ENCODE measurements around the gene TSPAN32. TPM values are rescaled to one million over a fixed set of nuclear protein-coding genes. Genes with fewer than 3 reads are reported as not detected.

TSPAN32 gene
- total and polyA plus RNA-seq, 10 of the 15 experiments (the other 5 are each of a cell fraction or from before 2014, with no cell fraction given), result 0.08 TPM; not detected in 9

DNA sequence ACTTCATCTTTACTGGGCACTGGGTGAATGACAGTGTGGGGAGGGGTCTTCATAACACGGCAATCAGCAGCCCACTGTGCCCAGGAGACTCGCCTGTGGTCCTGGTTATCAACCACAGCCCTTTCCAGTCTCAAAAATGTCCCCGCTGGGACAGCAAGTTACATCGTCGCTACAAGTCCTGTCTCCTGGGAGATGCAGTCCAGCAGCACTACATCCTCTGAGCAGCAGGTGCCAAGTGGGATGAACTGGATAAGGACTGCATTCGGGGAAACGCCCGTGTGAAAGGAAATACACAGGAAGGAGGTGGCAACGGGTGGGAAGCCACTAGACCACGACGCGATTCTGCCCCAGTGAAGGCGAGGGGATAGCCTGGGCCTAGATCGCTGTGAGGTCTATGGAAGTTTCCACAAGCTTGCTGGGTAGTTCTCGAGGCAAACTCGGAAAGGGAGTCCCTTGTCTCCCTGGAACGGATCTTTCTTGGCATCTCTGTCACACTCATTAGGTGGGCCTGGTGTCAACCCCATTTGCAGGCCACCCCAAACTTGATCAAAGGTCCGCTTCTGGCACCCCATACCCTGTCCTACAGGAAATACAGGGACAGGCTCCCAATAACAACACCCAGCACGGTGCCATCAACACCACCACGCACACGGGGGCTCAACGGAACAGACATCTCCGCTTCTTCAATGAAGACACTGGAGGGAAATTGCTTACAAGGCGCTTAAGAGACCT lies 35.8 kb upstream of the TSPAN32 start:
- no peaks in the 10 kb centered on the region; a peak in 2 of 4 replicates for H3K27me3 ChIP-seq (replicated peaks in 1 of 2; ENCODE audit: control insufficient read depth in 2 of 2, insufficient read depth in 2 of 2, low read length in 1 of 2)
- CTCF ChIA-PET, result interaction anchor here (1.2 kb wide), 1 partner anchor 40 kb away, joined by 3 read pairs; no protein-coding TSS in a partner anchor
- peak overlapping the region; percentile 56 for H3K4me2 ChIP-seq (ENCODE audit: control insufficient read depth, insufficient read depth)
- peak overlapping the region; percentile 41; the same call in 1 of the 2 replicates for H3K4me3 ChIP-seq
- POLR2A ChIA-PET, result no interaction called here
- no peaks in the 10 kb centered on the region for H3K36me3 ChIP-seq (ENCODE audit: control insufficient read depth in 2 of 2, insufficient read depth in 2 of 2, low read length in 1 of 2)
- in situ Hi-C loops (cut with MboI), result no loop called here
- no peaks in the 10 kb centered on the region for H4K20me1 ChIP-seq (ENCODE audit: control insufficient read depth, insufficient read depth)
- H3K9ac ChIP-seq (ENCODE audit: control insufficient read depth, insufficient read depth, low read length), result no peak overlapping the region
- no TSS peak for BruUV-seq (replicated peaks)
- RAD21 ChIA-PET (ENCODE audit: unreplicated experiment), result no interaction called here
- WGBS (ENCODE audit: insufficient coverage, insufficient replicate concordance, low lambda C conversion rate, missing lambda C conversion rate), result 31% methylated on average over 24 of the region's 24 CpGs
- no peak for DNase-seq (ENCODE audit: low read depth, low spot score)
- no peak overlapping the region for H3K27ac ChIP-seq (ENCODE audit: control insufficient read depth, insufficient read depth)
- intact Hi-C loops (cut with micrococcal nuclease; ENCODE audit: unreplicated experiment), result no loop called here
- no peak for TF ChIP-seq RFX5 (IDR thresholded peaks at IDR 0.05; ENCODE audit: low read depth, low read length)
- H3K79me2 ChIP-seq (ENCODE audit: control insufficient read depth, insufficient read depth, low read length), result no peaks in the 10 kb centered on the region
- SMC1A ChIA-PET (ENCODE audit: uncharacterized antibody, unreplicated experiment), result no interaction called here
- H3K9me3 ChIP-seq (replicated peaks; ENCODE audit: control insufficient read depth, insufficient read depth, low read length), result no peaks in the 10 kb centered on the region; the same call in 2 of the 3 replicates
- no peak for ATAC-seq
- no peak overlapping the region for H2AFZ ChIP-seq (ENCODE audit: control insufficient read depth, low read depth, low read length)
- H3K4me1 ChIP-seq (ENCODE audit: control insufficient read depth, insufficient read depth, low read length), result peaks cover 15% of the 10 kb centered on the region
- no peak for FAIRE-seq

DNA sequence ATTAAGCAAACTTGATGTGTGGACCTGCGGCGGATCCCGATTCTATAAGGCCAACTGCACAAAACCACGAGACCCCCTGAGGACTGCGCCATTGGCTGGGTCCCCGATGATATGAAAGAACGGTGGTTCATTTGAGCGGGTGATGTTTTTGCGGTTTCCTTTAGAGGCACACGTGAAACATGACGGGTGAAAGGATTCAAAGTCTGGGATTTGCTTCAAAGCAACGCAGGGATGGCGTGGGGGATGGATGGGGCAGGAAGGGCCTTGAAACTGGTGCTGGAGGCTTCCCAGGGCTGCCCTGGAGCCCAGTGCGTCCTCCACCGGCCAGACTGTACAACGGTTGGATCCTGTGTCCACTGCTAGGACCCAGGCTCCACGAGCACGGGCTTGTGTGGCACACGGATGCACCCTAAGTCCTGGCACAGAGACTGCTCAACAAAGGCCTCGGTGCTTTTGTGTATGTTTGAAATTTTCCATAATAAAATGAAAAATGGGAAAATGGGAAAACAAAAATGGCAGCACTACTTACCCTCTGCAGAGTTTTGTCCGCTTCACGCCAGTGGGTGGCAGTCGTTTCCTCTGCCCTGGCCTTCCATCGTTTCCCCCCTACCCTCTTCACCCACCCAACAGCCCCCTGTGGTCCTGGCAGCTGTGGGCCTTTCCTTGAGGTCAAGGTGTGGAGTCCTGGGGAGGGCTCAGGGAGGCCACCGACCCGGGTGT lies 35.1 kb upstream of the TSPAN32 start:
- intact Hi-C loops (cut with micrococcal nuclease; ENCODE audit: unreplicated experiment), result no loop called here

More for the DNA sequence above, 35.1 kb upstream of the TSPAN32 start:
- FAIRE-seq (no peak), ATAC-seq (no peak), DNase-seq (ENCODE audit: low read depth, low spot score) (no peak)
- Histone ChIP-seq H3K9ac (ENCODE audit: control insufficient read depth, insufficient read depth, low read length) (no peak overlapping the region), H3K4me2 (ENCODE audit: control insufficient read depth, insufficient read depth) (peak overlapping the region; percentile 56; the same call in 1 of the 2 replicates), H3K79me2 (ENCODE audit: control insufficient read depth, insufficient read depth, low read length) (no peaks in the 10 kb centered on the region), H3K36me3 (ENCODE audit: control insufficient read depth in 2 of 2, insufficient read depth in 2 of 2, low read length in 1 of 2) (no peaks in the 10 kb centered on the region), H3K9me3 (replicated peaks; ENCODE audit: control insufficient read depth, insufficient read depth, low read length) (no peaks in the 10 kb centered on the region; the same call in 2 of the 3 replicates), H3K27me3 (replicated peaks in 1 of 2; ENCODE audit: control insufficient read depth in 2 of 2, insufficient read depth in 2 of 2, low read length in 1 of 2) (no peaks in the 10 kb centered on the region; a peak in 2 of 4 replicates), H2AFZ (ENCODE audit: control insufficient read depth, low read depth, low read length) (no peak overlapping the region), H3K4me1 (ENCODE audit: control insufficient read depth, insufficient read depth, low read length) (peaks cover 15% of the 10 kb centered on the region), H3K27ac (ENCODE audit: control insufficient read depth, insufficient read depth) (no peak overlapping the region), H4K20me1 (ENCODE audit: control insufficient read depth, insufficient read depth) (no peaks in the 10 kb centered on the region), H3K4me3 (no peak overlapping the region)
- ChIA-PET RAD21 (ENCODE audit: unreplicated experiment) (no interaction called here), POLR2A (no interaction called here), SMC1A (ENCODE audit: uncharacterized antibody, unreplicated experiment) (no interaction called here), CTCF (interaction anchor here (1.2 kb wide), 1 partner anchor 39 kb away, joined by 3 read pairs; no protein-coding TSS in a partner anchor)
- WGBS (ENCODE audit: insufficient coverage, insufficient replicate concordance, low lambda C conversion rate, missing lambda C conversion rate), result 82% methylated on average over 26 of the region's 26 CpGs
- no TSS peak for BruUV-seq (replicated peaks)
- in situ Hi-C loops (cut with MboI), result no loop called here
- no peak for TF ChIP-seq ZNF622 (IDR thresholded peaks at IDR 0.05)
- no peak for TF ChIP-seq PAX8 (IDR thresholded peaks at IDR 0.05)
- no peak for TF ChIP-seq ZNF207 (IDR thresholded peaks at IDR 0.05; ENCODE audit: borderline replicate concordance)

Data from GM12878 (cell line).